HG03095 (cell line): ENCODE results near the gene GRM4.
"Not testable (repeated sequence)": the region's sequence is repeated elsewhere in the genome, so short reads cannot be mapped to it uniquely, and the experiment has no call there.

Source experiments
- ATAC-seq: cut with Tn5 transposase; IDR thresholded peaks from one replicate; pipeline ENCODE4 v1.9.1; 2021; ENCODE audit warnings: moderate library complexity; ENCODE audit not compliant: unreplicated experiment

GRM4 gene

DNA sequence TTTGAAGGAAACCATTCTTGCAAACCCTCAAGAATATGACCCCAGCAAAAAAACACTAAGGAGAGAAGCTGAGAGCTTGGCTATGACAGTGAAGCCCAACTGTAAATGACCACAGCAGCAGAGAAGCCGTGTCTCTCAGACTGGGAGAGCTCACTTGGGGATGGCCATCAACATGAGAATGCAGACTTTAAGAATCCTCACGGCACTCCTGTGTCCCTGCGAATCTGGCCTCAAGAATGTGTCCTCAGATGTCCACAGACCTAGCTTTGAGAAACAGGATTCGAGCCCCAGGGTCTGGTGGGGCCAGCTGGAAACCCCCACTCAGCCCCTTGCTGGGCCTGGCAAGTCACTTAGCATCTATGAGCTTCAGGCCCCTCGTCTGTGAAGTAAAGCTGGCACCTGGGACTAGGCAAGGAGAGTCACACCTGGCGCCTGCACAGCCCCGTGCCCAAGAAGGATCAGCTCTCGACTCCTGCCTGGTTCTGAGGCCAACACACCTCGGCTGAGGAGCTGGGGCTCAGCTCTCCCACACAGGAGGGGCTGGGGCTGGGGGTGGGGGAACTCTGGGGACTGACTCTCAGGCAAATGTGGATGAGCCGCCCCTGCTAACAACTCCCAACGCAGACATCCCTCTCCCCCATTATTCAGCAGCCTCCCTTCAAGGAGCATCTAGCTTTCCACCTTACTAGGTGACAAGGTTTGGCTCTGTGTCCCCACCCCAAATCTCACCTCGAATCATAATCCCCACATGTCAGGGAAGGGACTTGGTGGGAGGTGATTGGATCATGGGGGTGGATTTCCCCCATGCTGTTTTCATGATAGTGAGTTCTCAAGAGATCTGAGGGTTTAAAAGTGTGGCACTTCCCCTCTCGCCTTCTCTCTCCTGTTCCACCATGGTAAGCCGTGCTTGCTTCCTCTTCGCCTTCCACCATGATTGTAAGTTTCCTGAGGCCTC lies 97.7 kb downstream of the GRM4 start:
- ATAC-seq, result no peak

DNA sequence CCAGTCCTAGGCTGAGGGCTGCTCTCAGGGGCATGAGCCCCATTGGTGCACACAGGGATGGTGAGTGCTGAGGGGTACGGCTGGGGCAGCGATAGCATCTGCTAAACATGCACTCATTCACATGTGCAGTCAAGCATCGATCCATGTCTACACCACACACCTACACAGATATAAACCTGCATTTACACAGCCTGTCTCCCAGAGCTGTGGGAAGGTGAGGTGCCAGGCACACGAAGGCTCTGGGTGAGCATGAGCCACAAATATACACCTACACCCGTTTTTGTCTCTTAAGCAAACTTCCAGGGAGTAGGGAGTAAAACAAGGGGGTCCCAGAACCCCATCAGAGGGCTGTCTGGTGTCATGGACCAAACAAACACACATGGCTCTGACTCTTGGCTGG lies 99.3 kb downstream of the GRM4 start:
- no peak for ATAC-seq

DNA sequence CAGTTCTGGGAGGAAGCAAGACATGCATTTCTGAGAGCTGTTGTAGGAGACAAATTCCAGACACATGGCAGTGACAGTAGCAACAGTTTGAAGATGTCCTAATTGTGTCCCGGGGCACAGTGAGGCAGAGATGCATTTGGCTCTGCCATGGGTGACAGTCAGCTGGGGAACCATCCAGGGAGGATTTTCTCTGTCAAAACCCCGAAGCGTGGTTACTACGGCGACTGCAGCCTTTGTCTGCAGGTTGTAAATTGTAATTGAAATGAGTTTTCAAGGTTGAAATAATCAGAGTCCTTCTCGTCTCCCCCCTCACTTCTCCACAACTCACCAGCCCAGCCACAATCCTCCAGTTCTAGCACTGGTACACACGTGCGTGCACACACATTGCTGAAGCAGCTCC lies 100.1 kb downstream of the GRM4 start:
- ATAC-seq, result no peak

DNA sequence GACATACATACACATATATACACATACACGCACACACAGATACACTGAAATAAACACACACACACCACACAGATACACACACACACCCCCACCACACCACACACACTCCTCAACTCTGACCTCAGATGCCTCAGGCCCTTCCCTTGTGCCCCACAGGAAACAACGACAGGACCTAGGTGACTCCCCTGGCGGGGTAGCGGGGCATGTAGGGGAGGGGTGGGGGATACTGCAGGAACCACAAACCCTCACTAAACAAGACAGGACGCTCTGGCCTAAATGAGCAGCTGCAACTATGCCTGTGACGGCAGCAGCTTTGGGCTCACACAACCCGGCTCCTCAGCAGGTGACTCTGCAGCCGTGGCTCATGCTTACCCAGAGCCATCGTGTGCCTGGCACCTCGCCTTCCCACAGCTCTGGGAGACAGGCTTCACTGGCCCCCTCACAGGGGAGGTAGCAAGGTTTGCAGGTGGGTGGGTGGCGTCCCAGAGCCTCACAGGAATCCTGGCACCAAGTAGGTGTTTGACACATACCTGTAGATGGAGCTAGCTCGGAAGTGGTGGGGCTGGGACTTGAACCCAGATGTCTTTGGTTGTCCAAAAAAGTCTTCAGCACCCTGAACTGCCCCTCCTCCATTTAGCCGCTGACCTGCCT lies 100.8 kb downstream of the GRM4 start:
- no peak for ATAC-seq

DNA sequence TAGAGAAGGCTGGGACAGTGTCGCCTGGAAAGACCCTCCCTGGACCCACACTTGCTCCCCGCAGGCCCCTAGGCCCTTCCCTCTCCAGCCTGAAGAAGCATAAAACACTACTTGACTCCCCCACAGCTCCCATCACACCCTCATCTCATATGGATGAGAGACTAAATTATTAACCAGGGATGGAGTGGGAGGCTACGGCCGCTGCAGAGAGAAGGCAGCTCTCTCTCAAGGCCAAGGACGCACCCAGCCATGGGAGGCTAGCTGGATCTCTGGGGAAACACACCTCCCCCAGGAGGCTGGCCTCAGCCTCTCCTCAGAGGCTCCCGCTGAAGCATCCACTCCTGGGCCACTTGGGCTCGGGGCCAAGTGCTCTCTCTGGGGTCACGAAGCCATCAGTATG lies 102.5 kb downstream of the GRM4 start:
- no peak for ATAC-seq

DNA sequence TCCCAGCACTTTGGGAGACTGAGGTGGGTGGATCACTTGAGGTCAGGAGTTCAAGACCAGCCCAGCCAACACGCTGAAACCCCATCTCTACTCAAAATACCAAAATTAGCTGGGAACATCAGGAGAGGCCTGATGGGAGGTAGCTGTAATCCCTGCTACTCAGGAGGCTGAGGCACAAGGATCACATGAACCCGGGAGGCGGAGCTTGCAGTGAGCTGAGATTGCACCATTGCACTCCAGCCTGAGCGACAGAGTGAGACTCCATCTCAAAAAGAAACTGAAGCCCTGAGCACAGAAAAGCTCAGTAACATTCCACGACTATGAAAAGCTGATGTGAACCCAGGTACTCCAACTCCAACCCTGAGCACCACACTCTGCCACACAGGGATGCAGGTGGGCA lies 103.9 kb downstream of the GRM4 start:
- ATAC-seq, result not testable (repeated sequence)

DNA sequence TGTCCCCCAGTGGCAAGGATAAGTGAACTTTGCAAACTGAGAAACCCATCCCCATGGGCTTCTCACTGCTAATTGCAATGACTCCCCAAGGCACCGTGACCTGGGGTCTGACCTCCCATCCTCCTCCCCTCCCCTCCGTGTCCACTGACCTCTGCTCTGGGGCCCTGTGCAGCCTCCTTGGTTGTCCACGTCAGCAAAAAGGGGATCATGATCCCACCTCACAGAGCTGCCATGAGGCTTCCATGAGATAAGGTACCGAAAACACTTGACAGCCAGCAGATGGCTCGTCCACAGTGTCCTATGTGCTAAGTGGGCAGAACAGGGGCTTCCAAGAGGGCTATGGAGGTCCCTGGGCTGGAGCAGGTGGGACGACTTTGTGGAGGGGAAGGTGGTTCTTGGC lies 104.5 kb downstream of the GRM4 start:
- ATAC-seq, result no peak

DNA sequence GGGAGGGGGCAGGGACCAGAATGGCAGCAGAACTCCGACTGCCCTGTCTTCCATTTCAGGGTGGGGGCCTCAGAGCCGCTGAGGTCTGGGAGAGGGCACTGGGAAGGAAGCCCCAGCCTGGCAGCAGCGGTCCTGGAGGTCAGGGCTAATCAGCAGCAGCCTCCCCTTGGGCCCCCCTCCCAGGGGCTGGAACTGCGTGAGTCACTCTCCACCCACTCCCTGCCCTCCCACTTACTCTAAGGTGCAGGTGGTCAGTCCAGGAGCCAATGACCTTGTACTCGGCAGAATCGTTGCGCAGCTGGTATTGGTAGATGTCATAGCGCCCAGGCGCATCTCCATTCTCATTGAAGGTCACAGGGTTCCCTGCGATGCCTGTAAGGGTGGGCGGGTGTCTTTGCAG lies 105.9 kb downstream of the GRM4 start:
- ATAC-seq, result no peak

DNA sequence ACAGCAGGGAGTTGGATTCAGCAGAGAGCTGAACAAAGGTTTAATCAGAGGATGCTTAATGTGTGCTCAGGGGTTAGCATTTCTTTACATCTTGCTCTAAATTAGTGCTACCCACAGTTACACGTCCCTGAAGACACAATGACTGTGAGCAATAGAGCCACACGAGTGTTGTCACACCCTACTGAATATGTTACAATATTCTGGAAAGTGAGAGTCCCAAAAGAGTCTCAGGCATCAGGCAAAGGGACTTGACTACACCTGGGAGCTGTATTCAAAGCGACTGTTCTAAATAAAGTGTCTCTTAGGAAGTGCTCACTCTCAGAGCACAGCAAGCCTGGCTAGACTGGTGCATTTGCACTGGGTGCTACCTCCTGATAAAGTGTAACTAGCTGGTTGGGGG lies 108.7 kb downstream of the GRM4 start:
- no peak for ATAC-seq

DNA sequence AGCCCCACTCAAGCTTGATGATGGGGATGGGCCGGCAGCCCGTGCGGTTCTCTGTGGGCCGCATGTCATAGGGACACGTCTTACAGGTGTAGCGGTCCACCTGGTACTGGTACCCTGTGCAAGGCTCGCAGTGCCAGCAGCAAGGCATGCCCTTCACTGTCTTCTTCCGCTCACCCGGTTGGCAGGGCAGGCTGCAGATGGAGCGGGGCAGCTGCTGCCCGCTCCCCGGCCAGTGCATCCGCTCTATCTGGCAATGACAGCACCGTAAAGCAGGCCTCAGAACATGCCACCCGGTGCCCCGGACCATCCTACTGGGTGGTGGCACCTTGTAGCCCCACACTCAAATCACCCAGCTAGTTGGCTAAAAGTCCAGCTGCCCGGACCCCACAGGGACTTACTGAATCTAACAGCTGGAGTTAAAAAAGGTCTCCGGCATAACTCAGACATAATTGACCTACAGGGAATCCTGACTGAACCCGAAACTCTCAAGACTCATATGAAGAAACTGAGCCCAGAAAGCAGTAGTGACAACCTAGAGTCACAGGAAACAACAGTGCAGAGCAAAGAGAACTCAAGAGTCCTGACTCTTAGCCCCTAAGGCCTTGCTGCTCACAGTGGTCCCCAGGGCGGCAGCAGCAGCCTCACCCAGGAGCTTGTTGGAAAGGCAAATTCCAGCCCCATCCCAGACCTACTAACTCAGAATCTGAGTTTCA lies 109.4 kb downstream of the GRM4 start:
- no peak for ATAC-seq

DNA sequence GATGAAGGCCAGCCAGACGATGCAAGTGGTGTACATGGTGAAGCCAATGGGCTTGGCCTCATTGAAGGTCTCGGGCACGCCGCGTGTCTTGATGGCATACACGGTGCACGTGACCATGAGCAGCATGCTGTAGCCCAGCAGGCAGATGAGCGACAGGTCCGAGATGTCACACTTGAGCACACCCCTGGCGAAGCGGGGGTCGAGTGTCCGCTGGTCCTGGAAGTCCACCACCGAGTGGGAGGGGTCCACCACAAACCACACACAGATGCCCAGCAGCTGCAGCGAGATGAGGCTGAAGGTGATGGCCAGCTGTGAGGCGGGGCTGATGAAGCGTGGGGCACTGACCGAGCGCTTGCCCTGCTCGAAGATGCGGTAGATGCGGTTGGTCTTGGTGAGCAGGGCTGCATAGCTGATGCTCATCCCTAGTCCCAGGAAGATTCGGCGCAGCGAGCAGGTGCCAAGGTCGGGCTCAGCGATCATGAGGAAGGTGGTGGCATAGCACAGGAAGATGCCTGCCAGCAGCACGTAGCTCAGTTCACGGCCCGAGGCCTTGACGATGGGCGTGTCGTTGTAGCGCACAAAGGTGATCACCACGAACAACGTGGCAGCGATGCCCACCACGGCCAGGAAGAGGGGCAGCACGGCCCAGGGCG lies 110.1 kb downstream of the GRM4 start:
- no peak for ATAC-seq

DNA sequence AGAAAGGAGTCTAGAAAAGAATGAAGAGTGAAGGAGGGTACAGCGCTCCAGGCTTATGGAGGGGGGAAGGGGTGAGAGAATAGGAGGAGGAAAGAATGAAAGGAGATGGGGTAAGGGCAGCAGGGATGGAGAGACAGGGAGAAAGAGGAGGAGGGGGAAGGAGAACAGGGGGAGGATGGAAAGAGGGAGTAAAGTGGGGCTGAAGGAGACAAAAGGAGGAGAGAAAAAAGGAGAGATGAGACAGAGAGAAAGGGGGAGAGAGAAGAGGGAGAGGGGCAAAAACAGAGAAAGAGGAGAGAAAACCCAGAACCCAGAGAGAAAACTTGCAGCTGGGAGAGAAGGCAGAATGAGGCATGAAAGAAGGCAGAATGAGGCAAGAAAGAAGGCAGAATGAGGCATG lies 110.7 kb downstream of the GRM4 start:
- ATAC-seq, result no peak

DNA sequence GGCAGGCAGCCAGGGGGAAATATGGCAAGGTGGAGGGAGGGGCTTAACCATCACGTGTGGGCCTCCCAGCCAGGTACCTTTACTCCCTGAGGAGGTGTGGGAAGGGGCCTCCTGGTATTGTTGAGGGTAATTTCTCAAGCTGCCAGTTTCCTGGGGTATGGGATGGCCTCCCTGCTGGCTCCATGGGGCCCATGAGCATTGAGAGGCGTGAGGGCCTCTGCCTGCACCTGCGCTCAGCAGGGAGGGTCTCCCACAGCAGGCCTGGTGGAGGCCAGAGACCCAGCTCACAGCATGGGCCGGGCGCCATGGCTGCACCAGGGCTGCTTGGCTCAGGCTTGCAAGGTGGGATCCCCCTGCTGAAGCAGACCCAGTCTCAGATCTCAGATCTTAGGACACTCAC lies 113.0 kb downstream of the GRM4 start:
- no peak for ATAC-seq

DNA sequence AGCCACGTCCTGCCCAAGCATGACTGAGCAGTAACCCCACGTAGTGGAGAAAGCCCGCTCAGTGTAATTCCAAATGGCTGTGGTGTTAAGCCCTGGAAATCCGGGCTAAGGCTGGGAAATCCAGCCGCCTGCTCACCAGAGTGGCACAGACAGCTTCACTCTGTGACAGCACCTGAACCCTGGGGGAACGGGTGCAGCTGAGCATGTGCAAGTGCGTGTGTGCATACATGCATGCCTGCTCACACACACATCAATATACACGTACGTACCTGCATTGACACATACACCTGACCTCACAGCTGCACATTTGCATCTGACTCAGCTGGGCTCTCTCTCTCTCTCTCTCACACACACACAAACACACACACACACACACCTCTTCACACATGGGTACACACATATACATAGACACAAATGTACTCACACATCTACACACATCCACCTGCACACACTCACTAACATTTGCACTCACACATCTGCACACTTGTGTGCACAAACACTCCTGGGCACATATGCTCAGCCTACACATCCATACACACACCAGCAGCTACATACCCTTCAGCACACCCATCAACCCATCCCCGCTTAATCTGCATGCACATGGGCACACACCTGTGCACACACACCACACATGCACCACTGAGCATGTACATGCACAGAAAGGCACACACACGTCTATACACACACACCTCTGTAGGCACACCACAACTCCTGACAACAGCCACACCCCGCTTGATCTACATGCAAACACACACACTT lies 114.1 kb downstream of the GRM4 start:
- ATAC-seq, result no peak

DNA sequence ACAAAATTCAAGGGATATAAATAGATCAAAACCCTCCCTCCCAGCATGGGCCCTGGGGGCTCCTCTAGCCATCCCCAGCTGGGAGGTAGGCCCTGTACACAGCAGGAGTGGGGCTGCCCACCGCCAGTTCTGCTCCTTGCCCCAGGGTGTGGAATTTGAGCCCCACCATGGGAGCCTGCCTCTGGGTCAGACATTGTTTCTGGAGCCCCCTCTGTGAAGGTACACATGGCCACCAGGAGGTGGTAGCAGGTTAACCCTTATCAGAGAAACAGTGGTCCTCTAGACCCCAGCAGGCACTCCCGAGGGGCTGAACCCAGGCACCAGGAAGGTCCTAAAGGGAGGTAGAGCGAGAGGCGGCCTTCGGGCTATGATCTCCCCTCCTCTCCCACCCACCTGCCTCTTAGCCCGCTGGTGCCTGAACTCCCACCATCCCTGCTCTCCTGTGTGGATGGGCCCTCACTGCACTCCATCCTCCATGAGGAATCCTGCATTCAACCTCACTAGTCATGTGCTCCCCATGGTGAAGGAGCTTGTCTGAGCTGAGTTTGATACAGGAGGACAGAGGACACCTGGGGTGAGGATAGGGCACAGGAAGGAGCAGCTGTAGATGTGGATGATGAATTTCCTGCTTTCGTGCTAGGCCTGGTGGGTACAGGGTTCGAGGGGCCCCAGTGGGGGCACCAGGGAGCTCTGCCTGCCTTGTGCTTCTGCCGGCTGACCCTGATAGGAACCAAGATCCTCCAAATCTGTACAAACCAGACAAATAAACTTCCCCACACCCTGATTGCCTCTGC lies 114.9 kb downstream of the GRM4 start:
- ATAC-seq, result no peak

DNA sequence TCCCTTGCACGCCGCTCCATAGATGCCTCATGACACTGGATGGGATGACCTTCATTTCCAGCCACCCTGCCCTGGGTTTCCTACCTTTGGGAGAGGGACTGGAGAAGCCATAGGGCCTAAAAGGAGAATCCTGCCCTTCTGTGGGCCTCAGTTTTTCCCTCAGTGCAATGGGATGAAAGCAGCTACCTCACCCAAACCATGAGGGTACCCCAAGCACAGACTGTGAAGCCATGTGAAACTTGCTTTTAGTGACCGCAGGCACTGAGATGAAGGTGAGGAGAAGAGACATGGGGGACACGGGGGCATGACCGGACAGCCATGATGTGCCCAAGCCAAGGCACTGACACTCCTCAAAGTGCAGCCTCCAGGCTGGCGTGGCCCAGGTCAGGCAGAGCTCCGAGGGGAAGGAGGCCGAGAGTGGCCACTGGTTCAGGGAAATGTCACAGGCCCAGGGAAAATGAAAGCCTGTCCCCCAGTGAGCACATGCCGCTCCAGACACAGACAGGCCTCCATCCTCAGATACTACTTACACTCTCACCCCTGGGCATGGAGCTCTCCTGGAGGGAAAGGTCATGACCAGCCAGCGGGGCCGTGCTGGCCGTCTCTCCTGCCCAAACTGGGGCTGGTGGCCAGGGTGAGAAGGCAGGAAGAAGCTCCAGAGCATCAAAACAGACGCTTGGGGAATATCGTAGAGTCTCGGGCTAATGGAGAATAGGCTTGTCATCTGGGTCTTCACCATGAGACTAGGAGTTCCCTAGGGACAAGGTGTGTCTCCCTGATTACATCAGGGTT lies 116.2 kb downstream of the GRM4 start:
- ATAC-seq, result no peak

DNA sequence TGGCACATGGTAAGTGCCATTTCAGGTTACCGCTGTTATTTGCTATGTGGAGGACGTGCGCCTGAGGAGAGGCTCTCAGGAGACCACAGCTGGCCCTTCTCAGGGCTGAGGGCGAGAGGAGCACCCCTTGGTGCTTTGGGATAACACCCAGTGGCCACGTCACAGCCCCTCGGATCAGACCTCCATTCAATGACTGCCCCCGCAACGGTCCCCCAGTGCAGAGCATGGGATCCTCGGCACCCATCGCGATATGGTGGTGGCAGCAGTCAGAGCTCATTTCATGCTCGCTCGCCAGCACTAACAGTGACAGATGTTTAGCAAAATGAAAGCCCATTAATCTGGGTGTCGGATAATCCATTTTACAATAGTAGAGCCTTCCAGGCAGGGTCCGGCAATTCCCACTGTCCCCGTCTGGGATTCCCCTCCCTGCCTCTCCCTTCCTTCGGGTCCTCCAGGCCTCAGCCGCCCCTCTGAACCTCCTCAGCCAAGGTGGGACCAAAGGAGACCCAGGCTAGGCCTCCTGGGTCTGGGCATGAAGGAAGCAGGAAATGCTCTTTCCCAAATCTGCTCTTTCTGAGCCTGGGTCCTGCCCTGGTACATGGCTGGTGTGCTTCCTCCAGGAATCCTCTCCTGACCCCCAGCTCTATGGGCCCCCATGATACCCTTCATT lies 117.1 kb downstream of the GRM4 start:
- ATAC-seq, result no peak

DNA sequence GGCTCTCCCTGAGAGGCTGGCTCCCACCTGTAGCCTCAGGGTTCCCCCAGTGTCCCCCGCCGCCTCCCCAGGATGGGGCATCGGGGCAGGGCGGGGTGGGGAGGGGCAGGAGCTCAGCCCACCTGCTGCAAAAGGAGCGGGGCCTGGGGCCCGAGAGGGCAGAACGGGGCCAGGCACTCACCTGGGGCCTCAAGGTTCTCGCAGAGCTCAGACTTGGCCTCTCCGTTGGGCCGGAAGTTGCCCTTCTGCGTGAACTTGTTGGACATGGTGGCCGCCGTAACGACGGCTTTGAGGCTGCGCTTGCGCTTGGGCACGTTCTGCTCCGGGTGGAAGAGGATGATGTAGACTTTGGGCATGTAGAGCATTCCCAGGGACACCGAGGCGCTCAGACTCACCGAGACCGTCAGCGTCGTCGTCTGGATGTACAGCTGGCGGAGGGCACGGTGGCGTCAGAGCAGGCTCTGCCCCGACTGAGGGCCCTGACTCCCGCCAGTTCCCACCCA lies 117.9 kb downstream of the GRM4 start:
- no peak for ATAC-seq
